ENCODE data around the gene DLST.

The DLST gene

DNA sequence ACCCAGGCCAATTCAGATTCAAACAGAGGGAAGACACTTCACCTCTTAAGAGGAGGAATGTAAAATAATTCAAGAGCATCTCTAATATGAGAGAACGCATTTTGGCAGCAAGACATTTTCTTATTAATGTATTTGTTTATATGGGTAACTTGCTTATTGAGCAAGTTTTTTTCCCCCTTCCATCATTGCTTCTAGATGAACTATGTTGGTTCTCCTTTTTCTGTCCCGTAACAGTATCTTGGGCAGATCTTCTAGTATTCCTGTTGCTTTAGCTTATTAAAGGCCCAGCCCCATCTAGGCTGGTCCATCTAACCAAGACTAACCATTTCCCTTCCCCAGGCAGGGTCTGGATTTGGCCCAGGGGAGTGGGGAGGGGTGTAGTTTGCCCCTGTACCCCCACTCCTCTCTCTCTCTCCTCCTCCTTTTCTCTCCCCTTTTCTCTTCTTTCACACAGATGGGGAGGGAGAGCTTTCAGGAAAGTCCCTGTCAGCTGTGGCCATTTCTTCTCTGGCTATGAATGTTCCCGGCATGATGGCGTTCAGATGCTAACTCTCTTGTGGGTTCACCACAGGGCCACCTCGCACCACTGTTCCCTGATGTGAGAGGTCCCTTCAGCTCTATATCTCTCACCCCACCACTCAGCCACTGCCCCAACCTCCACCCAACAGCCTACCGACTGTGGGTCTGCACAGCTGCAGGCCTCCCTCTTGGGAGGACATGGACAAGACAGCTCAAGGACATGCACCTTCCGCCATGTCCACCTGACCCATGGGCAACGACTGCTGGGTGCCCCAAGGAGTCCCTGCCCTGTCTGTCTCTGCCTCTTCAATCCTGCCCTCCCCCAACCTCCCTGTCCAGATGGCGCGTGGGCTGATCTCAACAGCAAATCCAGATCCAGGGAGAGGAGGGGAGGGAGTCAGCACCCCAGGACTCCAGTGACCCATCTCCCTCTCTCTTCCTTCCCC lies 57.1 kb downstream of the DLST start:
- Histone ChIP-seq H3K27me3 (ENCODE audit: insufficient read depth, low read length) (no peaks in the 10 kb centered on the region), H3K4me3 (ENCODE audit: low read depth, low read length) (no peak overlapping the region), H2AFZ (ENCODE audit: low read length, unreplicated experiment) (no peak overlapping the region), H3K36me3 (ENCODE audit: insufficient read depth, low read length) (no peaks in the 10 kb centered on the region), H3K79me2 (ENCODE audit: control insufficient read depth, insufficient read depth, low read length, unreplicated experiment) (no peaks in the 10 kb centered on the region), H3K27ac (ENCODE audit: low read depth, low read length) (no peak overlapping the region), H3K4me1 (ENCODE audit: control insufficient read depth, insufficient read depth, low read length, unreplicated experiment) (peaks cover 30% of the 10 kb centered on the region)

- no peaks in the 10 kb centered on the region for H3K79me2 ChIP-seq (ENCODE audit: control insufficient read depth, insufficient read depth, low read length, unreplicated experiment)
- H3K4me3 ChIP-seq (ENCODE audit: low read depth, low read length) = no peak overlapping the region
- no peaks in the 10 kb centered on the region for H3K27me3 ChIP-seq (ENCODE audit: insufficient read depth, low read length)
- peaks cover 30% of the 10 kb centered on the region for H3K4me1 ChIP-seq (ENCODE audit: control insufficient read depth, insufficient read depth, low read length, unreplicated experiment)
- H3K36me3 ChIP-seq (ENCODE audit: insufficient read depth, low read length) = no peaks in the 10 kb centered on the region
- no peak overlapping the region for H2AFZ ChIP-seq (ENCODE audit: low read length, unreplicated experiment)
- no peak overlapping the region for H3K27ac ChIP-seq (ENCODE audit: low read depth, low read length)
Measured at GRCh38 chr14:74940956-74941565, 59.3 kb downstream of the DLST start.

GRCh38 chr14:74941676-74942097 lies 60.0 kb downstream of the DLST start:
- Histone ChIP-seq H2AFZ (ENCODE audit: low read length, unreplicated experiment) (no peak overlapping the region), H3K27me3 (ENCODE audit: insufficient read depth, low read length) (no peaks in the 10 kb centered on the region), H3K4me1 (ENCODE audit: control insufficient read depth, insufficient read depth, low read length, unreplicated experiment) (peaks cover 30% of the 10 kb centered on the region), H3K36me3 (ENCODE audit: insufficient read depth, low read length) (no peaks in the 10 kb centered on the region), H3K79me2 (ENCODE audit: control insufficient read depth, insufficient read depth, low read length, unreplicated experiment) (no peaks in the 10 kb centered on the region), H3K27ac (ENCODE audit: low read depth, low read length) (no peak overlapping the region), H3K4me3 (ENCODE audit: low read depth, low read length) (no peak overlapping the region)

GRCh38 chr14:74942181-74942580 lies 60.5 kb downstream of the DLST start:
- Histone ChIP-seq H3K4me1 (ENCODE audit: control insufficient read depth, insufficient read depth, low read length, unreplicated experiment) (peaks cover 30% of the 10 kb centered on the region), H3K36me3 (ENCODE audit: insufficient read depth, low read length) (no peaks in the 10 kb centered on the region), H3K4me3 (ENCODE audit: low read depth, low read length) (no peak overlapping the region), H3K27me3 (ENCODE audit: insufficient read depth, low read length) (no peaks in the 10 kb centered on the region), H3K79me2 (ENCODE audit: control insufficient read depth, insufficient read depth, low read length, unreplicated experiment) (no peaks in the 10 kb centered on the region), H2AFZ (ENCODE audit: low read length, unreplicated experiment) (no peak overlapping the region), H3K27ac (ENCODE audit: low read depth, low read length) (no peak overlapping the region)

DNA sequence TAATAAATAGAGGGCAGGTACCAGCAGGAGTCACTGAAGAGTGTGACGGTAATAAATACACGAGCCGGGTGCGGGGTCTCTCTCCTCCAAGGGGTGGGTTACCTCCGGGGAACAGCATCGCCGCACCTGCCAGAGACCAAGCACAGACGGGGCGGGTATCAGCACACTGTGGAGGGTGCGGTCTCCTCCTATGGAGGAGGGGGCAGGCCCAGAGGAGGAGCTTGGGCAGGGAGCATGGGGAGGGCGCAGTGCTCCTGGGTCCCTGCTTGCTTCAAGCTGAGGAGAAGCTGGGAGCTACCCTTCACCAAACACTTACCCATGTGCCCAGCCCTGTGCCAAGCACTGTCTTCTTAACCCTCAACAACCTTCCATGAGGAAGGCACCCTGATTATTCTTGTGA lies 60.9 kb downstream of the DLST start:
- Histone ChIP-seq H3K27ac (ENCODE audit: low read depth, low read length) (no peak overlapping the region), H2AFZ (ENCODE audit: low read length, unreplicated experiment) (no peak overlapping the region), H3K4me3 (ENCODE audit: low read depth, low read length) (no peak overlapping the region), H3K27me3 (ENCODE audit: insufficient read depth, low read length) (no peaks in the 10 kb centered on the region), H3K36me3 (ENCODE audit: insufficient read depth, low read length) (no peaks in the 10 kb centered on the region), H3K4me1 (ENCODE audit: control insufficient read depth, insufficient read depth, low read length, unreplicated experiment) (peaks cover 30% of the 10 kb centered on the region), H3K79me2 (ENCODE audit: control insufficient read depth, insufficient read depth, low read length, unreplicated experiment) (no peaks in the 10 kb centered on the region)

GRCh38 chr14:74945261-74945851 lies 63.6 kb downstream of the DLST start:
- Histone ChIP-seq H2AFZ (ENCODE audit: low read length, unreplicated experiment) (no peak overlapping the region), H3K4me1 (ENCODE audit: control insufficient read depth, insufficient read depth, low read length, unreplicated experiment) (peaks cover 15% of the 10 kb centered on the region), H3K27ac (ENCODE audit: low read depth, low read length) (no peak overlapping the region), H3K27me3 (ENCODE audit: insufficient read depth, low read length) (no peaks in the 10 kb centered on the region), H3K79me2 (ENCODE audit: control insufficient read depth, insufficient read depth, low read length, unreplicated experiment) (no peaks in the 10 kb centered on the region), H3K36me3 (ENCODE audit: insufficient read depth, low read length) (no peaks in the 10 kb centered on the region), H3K4me3 (ENCODE audit: low read depth, low read length) (no peak overlapping the region)

DNA sequence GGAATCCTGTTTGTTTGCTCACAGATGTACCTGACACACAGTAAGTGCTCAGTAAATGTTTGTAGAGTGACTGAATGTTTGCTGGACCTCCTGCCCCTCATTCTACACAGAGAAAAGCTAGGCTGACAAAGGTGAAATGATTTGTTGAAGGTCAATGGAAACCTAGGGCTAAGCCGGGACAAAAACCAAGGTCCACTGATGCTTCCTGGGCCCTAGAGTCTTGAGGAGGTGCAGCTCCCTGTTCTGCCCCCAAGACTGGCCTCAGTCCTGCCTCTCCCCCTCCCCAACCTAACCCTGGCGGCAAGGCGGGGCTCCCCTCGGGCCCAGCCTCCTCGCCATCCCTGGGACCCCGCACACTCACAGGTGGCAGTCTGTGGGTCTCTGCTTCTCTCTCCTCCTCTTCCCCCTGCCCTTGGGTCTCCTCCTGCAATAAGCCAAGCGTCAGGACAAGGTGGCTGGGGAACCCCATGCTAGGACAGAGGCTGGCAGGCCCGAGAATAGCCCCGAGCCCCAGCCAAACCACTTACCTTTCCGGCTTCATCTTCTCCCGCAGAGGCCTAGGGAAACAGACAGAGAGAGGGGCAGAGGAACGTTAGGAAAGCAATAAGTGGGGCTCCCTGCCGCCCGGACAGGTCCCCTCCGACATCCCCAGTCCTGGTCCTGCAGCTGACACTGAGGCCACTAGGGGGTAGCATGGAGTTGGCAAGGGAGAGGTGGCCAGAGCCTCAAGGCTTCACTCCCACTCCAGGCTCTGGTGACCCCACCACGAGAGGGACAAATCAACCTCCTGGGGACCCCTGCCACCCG lies 64.3 kb downstream of the DLST start:
- H3K27me3 ChIP-seq (ENCODE audit: insufficient read depth, low read length) = no peaks in the 10 kb centered on the region
- no peak overlapping the region for H3K4me3 ChIP-seq (ENCODE audit: low read depth, low read length)
- no peaks in the 10 kb centered on the region for H3K79me2 ChIP-seq (ENCODE audit: control insufficient read depth, insufficient read depth, low read length, unreplicated experiment)
- no peaks in the 10 kb centered on the region for H3K36me3 ChIP-seq (ENCODE audit: insufficient read depth, low read length)
- peak overlapping the region; percentile 67 for H2AFZ ChIP-seq (ENCODE audit: low read length, unreplicated experiment)
- H3K27ac ChIP-seq (ENCODE audit: low read depth, low read length) = no peak overlapping the region
- peaks cover 12% of the 10 kb centered on the region for H3K4me1 ChIP-seq (ENCODE audit: control insufficient read depth, insufficient read depth, low read length, unreplicated experiment)

GRCh38 chr14:74946659-74947281 lies 65.1 kb downstream of the DLST start:
- H3K36me3 ChIP-seq (ENCODE audit: insufficient read depth, low read length) = no peaks in the 10 kb centered on the region
- H3K27me3 ChIP-seq (ENCODE audit: insufficient read depth, low read length) = no peaks in the 10 kb centered on the region
- H3K79me2 ChIP-seq (ENCODE audit: control insufficient read depth, insufficient read depth, low read length, unreplicated experiment) = no peaks in the 10 kb centered on the region
- peak overlapping the region; percentile 7 for H2AFZ ChIP-seq (ENCODE audit: low read length, unreplicated experiment)
- no peak overlapping the region for H3K27ac ChIP-seq (ENCODE audit: low read depth, low read length)
- peaks cover 5% of the 10 kb centered on the region for H3K4me1 ChIP-seq (ENCODE audit: control insufficient read depth, insufficient read depth, low read length, unreplicated experiment)
- H3K4me3 ChIP-seq (ENCODE audit: low read depth, low read length) = no peak overlapping the region

GRCh38 chr14:74947353-74948227 lies 65.9 kb downstream of the DLST start:
- no peaks in the 10 kb centered on the region for H3K4me1 ChIP-seq (ENCODE audit: control insufficient read depth, insufficient read depth, low read length, unreplicated experiment)
- no peaks in the 10 kb centered on the region for H3K27me3 ChIP-seq (ENCODE audit: insufficient read depth, low read length)
- no peak overlapping the region for H3K4me3 ChIP-seq (ENCODE audit: low read depth, low read length)
- no peaks in the 10 kb centered on the region for H3K79me2 ChIP-seq (ENCODE audit: control insufficient read depth, insufficient read depth, low read length, unreplicated experiment)
- no peak overlapping the region for H2AFZ ChIP-seq (ENCODE audit: low read length, unreplicated experiment)
- no peak overlapping the region for H3K27ac ChIP-seq (ENCODE audit: low read depth, low read length)
- no peaks in the 10 kb centered on the region for H3K36me3 ChIP-seq (ENCODE audit: insufficient read depth, low read length)
